Mesodermal cell (in vitro differentiated cells): Measurements from ENCODE around the gene HSD3B7.
"Not testable (repeated sequence)": the region's sequence is repeated elsewhere in the genome, so short reads cannot be mapped to it uniquely, and the experiment has no call there.

ENCODE experiments used
- H3K27ac ChIP-seq: 2 replicates; pipeline ENCODE4 v1.7.0; 2013; ENCODE audit warnings: mild to moderate bottlenecking, low read depth, low read length, moderate library complexity; ENCODE audit not compliant: severe bottlenecking
- H3K36me3 ChIP-seq: 2 replicates; pipeline ENCODE4 v1.7.1; 2013; ENCODE audit warnings: mild to moderate bottlenecking, low read length, moderate library complexity; ENCODE audit not compliant: control insufficient read depth, insufficient read depth
- H3K4me1 ChIP-seq: one replicate; pipeline ENCODE4 v1.7.1; 2013; ENCODE audit warnings: mild to moderate bottlenecking, low read length; ENCODE audit not compliant: insufficient read depth, control insufficient read depth, poor library complexity, severe bottlenecking
- H3K4me3 ChIP-seq: 2 replicates; pipeline ENCODE4 v1.7.0; 2013; ENCODE audit warnings: low read length, control low read depth, mild to moderate bottlenecking; ENCODE audit not compliant: insufficient read depth, poor library complexity, severe bottlenecking; ENCODE audit errors: extremely low read depth
- H3K9me3 ChIP-seq: 2 replicates; pipeline ENCODE4 v1.7.1; 2013; ENCODE audit warnings: mild to moderate bottlenecking, low read length, moderate library complexity; ENCODE audit not compliant: control insufficient read depth
- WGBS, 2 experiments: methylation state at CpG; one replicate each; pipeline ENCODE4 v1.1.5; 2013; ENCODE audit warnings: missing lambda C conversion rate in 2 of 2; ENCODE audit not compliant: insufficient coverage in 2 of 2; 5-methylcytosine and 5-hydroxymethylcytosine counted together

Gene HSD3B7

GRCh38 chr16:31010585-31011325, 25.7 kb downstream of the HSD3B7 start, which contains the start of gene STX1B:
STX1B (minus strand) TSS chr16:31010638; CDS start chr16:31010396, 242 bp downstream.
- WGBS, 2 experiments, result 36 to 37% methylated on average over 19 to 22 of the region's 45 CpGs
- Histone ChIP-seq H3K9me3 (no peaks in the 10 kb centered on the region), H3K36me3 (no peaks in the 10 kb centered on the region), H3K4me3 (peak within 1 kb of the TSS; percentile 34), H3K27ac (no peak within 1 kb of the TSS), H3K4me1 (peaks cover 17% of the 10 kb centered on the region)

- 92 to 99% methylated on average over 7 of the region's 7 CpGs for WGBS, 2 experiments
- H3K4me3 ChIP-seq, H3K9me3 ChIP-seq, H3K4me1 ChIP-seq, H3K27ac ChIP-seq, H3K36me3 ChIP-seq: not testable (repeated sequence)
Observed at GRCh38 chr16:31011815-31012214, 26.8 kb downstream of the HSD3B7 start.

- not testable (repeated sequence) for H3K36me3 ChIP-seq, H3K4me3 ChIP-seq, H3K4me1 ChIP-seq, H3K9me3 ChIP-seq, H3K27ac ChIP-seq
Observed at GRCh38 chr16:31013292-31013691, 28.3 kb downstream of the HSD3B7 start.

GRCh38 chr16:31016018-31016417, 31.0 kb downstream of the HSD3B7 start:
- Histone ChIP-seq H3K4me1 (no peaks in the 10 kb centered on the region), H3K36me3 (no peaks in the 10 kb centered on the region), H3K27ac (no peak overlapping the region), H3K4me3 (no peak overlapping the region), H3K9me3 (no peaks in the 10 kb centered on the region)
- 54 to 57% methylated on average over 3 of the region's 6 CpGs for WGBS, 2 experiments

GRCh38 chr16:31017756-31018155, 32.7 kb downstream of the HSD3B7 start:
- 89 to 91% methylated on average over 6 to 7 of the region's 10 CpGs for WGBS, 2 experiments

GRCh38 chr16:31020536-31020935, 35.5 kb downstream of the HSD3B7 start:
- no peaks in the 10 kb centered on the region for H3K9me3 ChIP-seq
- no peaks in the 10 kb centered on the region for H3K4me1 ChIP-seq
- WGBS, 2 experiments, result 100% methylated on average over 1 of the region's 3 CpGs; no CpG with 5 or more reads in 1 of the 2 experiments
- no peak overlapping the region for H3K27ac ChIP-seq
- no peak overlapping the region for H3K4me3 ChIP-seq
- H3K36me3 ChIP-seq, result no peaks in the 10 kb centered on the region

More at GRCh38 chr16:31017756-31018155, 32.7 kb downstream of the HSD3B7 start:
- not testable (repeated sequence) for H3K36me3 ChIP-seq, H3K27ac ChIP-seq, H3K4me3 ChIP-seq, H3K4me1 ChIP-seq, H3K9me3 ChIP-seq

GRCh38 chr16:31022544-31023251, 37.7 kb downstream of the HSD3B7 start:
- H3K36me3 ChIP-seq, result no peaks in the 10 kb centered on the region
- no peak overlapping the region for H3K27ac ChIP-seq
- H3K4me1 ChIP-seq, result no peaks in the 10 kb centered on the region
- WGBS, 2 experiments, result 85 to 91% methylated on average over 9 to 12 of the region's 12 CpGs
- no peak overlapping the region for H3K4me3 ChIP-seq
- H3K9me3 ChIP-seq, result no peaks in the 10 kb centered on the region

- Histone ChIP-seq H3K27ac (no peak overlapping the region), H3K36me3 (no peaks in the 10 kb centered on the region), H3K4me3 (no peak overlapping the region), H3K4me1 (no peaks in the 10 kb centered on the region), H3K9me3 (no peaks in the 10 kb centered on the region)
- WGBS, 2 experiments, result 90 to 100% methylated on average over 2 of the region's 4 CpGs
Observed at GRCh38 chr16:31023252-31023602, 38.2 kb downstream of the HSD3B7 start.

GRCh38 chr16:31023627-31024226, 38.7 kb downstream of the HSD3B7 start:
- H3K9me3 ChIP-seq, result no peaks in the 10 kb centered on the region
- 80 to 95% methylated on average over 2 to 5 of the region's 6 CpGs for WGBS, 2 experiments
- H3K36me3 ChIP-seq, result no peaks in the 10 kb centered on the region
- no peak overlapping the region for H3K27ac ChIP-seq
- no peak overlapping the region for H3K4me3 ChIP-seq
- H3K4me1 ChIP-seq, result no peaks in the 10 kb centered on the region

GRCh38 chr16:31025339-31025738, 40.3 kb downstream of the HSD3B7 start:
- Histone ChIP-seq H3K27ac (no peak overlapping the region), H3K9me3 (no peaks in the 10 kb centered on the region), H3K4me3 (no peak overlapping the region), H3K4me1 (no peaks in the 10 kb centered on the region), H3K36me3 (no peaks in the 10 kb centered on the region)
- 87 to 91% methylated on average over 5 of the region's 5 CpGs for WGBS, 2 experiments

- Histone ChIP-seq H3K27ac (no peak overlapping the region), H3K9me3 (no peaks in the 10 kb centered on the region), H3K36me3 (no peaks in the 10 kb centered on the region), H3K4me3 (no peak overlapping the region), H3K4me1 (peaks cover 10% of the 10 kb centered on the region)
- WGBS, 2 experiments, result no CpG with 5 or more reads among the region's 5 CpGs
Observed at GRCh38 chr16:31029272-31029671, 44.3 kb downstream of the HSD3B7 start.
